ENCODE data around the gene MIR17HG.

DNA sequence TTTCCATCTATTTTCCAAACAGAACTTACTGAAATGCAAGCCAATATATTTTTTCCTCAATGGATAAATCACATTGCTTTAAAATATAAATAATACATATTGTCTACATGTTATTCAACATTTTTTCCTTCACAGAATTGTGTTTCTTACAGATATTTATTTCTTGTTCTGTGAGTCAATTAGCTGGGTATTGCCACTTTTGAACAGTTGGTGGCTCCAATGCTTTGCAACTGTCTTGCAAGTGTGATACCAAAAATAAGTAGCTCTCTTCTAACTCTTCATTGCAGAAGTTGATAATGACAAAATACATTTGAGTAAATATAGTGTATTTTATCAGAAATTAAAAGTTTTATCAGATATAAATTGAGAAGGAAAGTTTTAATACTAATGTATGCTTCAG is 33.9 kb downstream of the MIR17HG start:
- TF ChIP-seq, protein P1, sequence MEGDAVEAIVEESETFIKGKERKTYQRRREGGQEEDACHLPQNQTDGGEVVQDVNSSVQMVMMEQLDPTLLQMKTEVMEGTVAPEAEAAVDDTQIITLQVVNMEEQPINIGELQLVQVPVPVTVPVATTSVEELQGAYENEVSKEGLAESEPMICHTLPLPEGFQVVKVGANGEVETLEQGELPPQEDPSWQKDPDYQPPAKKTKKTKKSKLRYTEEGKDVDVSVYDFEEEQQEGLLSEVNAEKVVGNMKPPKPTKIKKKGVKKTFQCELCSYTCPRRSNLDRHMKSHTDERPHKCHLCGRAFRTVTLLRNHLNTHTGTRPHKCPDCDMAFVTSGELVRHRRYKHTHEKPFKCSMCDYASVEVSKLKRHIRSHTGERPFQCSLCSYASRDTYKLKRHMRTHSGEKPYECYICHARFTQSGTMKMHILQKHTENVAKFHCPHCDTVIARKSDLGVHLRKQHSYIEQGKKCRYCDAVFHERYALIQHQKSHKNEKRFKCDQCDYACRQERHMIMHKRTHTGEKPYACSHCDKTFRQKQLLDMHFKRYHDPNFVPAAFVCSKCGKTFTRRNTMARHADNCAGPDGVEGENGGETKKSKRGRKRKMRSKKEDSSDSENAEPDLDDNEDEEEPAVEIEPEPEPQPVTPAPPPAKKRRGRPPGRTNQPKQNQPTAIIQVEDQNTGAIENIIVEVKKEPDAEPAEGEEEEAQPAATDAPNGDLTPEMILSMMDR (IDR thresholded peaks at IDR 0.05): peak in 3 of 5 experiments; percentile 14 to 28 (median 16)
- TF ChIP-seq POLR2A (IDR thresholded peaks at IDR 0.05) (no peak), EP300 (IDR thresholded peaks at IDR 0.05) (no peak)
